HEK293T (cell line): ENCODE results near the gene MYORG.
"Not testable (repeated sequence)": the region's sequence is repeated elsewhere in the genome, so short reads cannot be mapped to it uniquely, and the experiment has no call there.

Source experiments
- CTCF ChIA-PET: fragments of 350-600 bp; formaldehyde crosslinking; extraction: SDS; loops from one replicate; lab custom pipeline; 2021; ENCODE audit warnings: antibody characterized with exemption, inconsistent platforms; lab: Yijun Ruan, JAX
- POLR2A ChIA-PET: fragments of 350-600 bp; formaldehyde crosslinking; extraction: SDS; loops from one replicate; lab custom pipeline; 2020; ENCODE audit warnings: antibody characterized with exemption, inconsistent platforms; lab: Yijun Ruan, JAX
- DNase-seq: peaks from one replicate; pipeline ENCODE4 v3.0.0; 2012; ENCODE audit warnings: mixed read lengths; ENCODE audit errors: extremely low spot score
- ARNT ChIP-seq: fragments of 450-650 bp; IDR thresholded peaks from 2 replicates; pipeline ENCODE4 v1.6.1; 2017; ENCODE audit warnings: mild to moderate bottlenecking
- BHLHE40 ChIP-seq: fragments of 450-650 bp; IDR thresholded peaks from 2 replicates; pipeline ENCODE4 v1.6.1; 2016; ENCODE audit warnings: mild to moderate bottlenecking, moderate library complexity, borderline replicate concordance
- CTBP1 ChIP-seq: fragments of 450-650 bp; IDR thresholded peaks from 2 replicates; pipeline ENCODE4 v1.6.1; 2016; ENCODE audit warnings: borderline replicate concordance
- ELF4 ChIP-seq: fragments of 450-650 bp; IDR thresholded peaks from 2 replicates; pipeline ENCODE4 v1.6.1; 2017; ENCODE audit warnings: antibody characterized with exemption
- FOXA1 ChIP-seq: fragments of 450-650 bp; IDR thresholded peaks from 2 replicates; pipeline ENCODE4 v1.6.1; 2016; ENCODE audit warnings: mild to moderate bottlenecking
- FOXK2 ChIP-seq: fragments of 450-650 bp; IDR thresholded peaks from 2 replicates; pipeline ENCODE4 v1.6.1; 2016; ENCODE audit warnings: mild to moderate bottlenecking
- FOXM1 ChIP-seq: fragments of 450-650 bp; IDR thresholded peaks from 2 replicates; pipeline ENCODE4 v1.6.1; 2017; ENCODE audit warnings: mild to moderate bottlenecking, borderline replicate concordance
- HDGF ChIP-seq: fragments of 450-650 bp; IDR thresholded peaks from 2 replicates; pipeline ENCODE4 v1.6.1; 2017; ENCODE audit warnings: antibody characterized with exemption, borderline replicate concordance
- L3MBTL2 ChIP-seq: fragments of 450-650 bp; conservative IDR thresholded peaks from 2 replicates; pipeline ENCODE4 v1.6.1; 2016; ENCODE audit warnings: mild to moderate bottlenecking
- LEF1 ChIP-seq: fragments of 450-650 bp; IDR thresholded peaks from 2 replicates; pipeline ENCODE4 v1.6.1; 2017; ENCODE audit warnings: mild to moderate bottlenecking, borderline replicate concordance
- NFRKB ChIP-seq: fragments of 450-650 bp; IDR thresholded peaks from 2 replicates; pipeline ENCODE4 v1.6.1; 2016; ENCODE audit warnings: mild to moderate bottlenecking, moderate library complexity
- PKNOX1 ChIP-seq: fragments of 450-650 bp; IDR thresholded peaks from 2 replicates; pipeline ENCODE4 v1.6.1; 2016
- SP1 ChIP-seq: fragments of 450-650 bp; IDR thresholded peaks from 2 replicates; pipeline ENCODE4 v1.6.1; 2017
- SUZ12 ChIP-seq: fragments of 450-650 bp; IDR thresholded peaks from 2 replicates; pipeline ENCODE4 v1.6.1; 2016; ENCODE audit warnings: mild to moderate bottlenecking
- TARDBP ChIP-seq: fragments of 450-650 bp; IDR thresholded peaks from 2 replicates; pipeline ENCODE4 v1.6.1; 2016
- ZNF384 ChIP-seq: fragments of 450-650 bp; IDR thresholded peaks from 2 replicates; pipeline ENCODE4 v1.6.1; 2016

MYORG gene

GRCh38 chr9:34370335-34370969 lies 6.2 kb downstream of the MYORG start:
- ChIA-PET CTCF (no interaction called here), POLR2A (no interaction called here)
- no peak for DNase-seq
- TF ChIP-seq FOXM1 (no peak), PKNOX1 (no peak), ARNT (no peak), LEF1 (no peak), L3MBTL2 (no peak), TARDBP (no peak), FOXA1 (no peak), NFRKB (no peak), ZNF384 (no peak), BHLHE40 (no peak), SP1 (no peak), CTBP1 (no peak), SUZ12 (no peak), ELF4 (no peak), HDGF (no peak)

- TF ChIP-seq HDGF, result no peak
- no peak for TF ChIP-seq NFRKB
- no peak for TF ChIP-seq SUZ12
- no peak for TF ChIP-seq TARDBP
- TF ChIP-seq ELF4, result no peak
- no peak for TF ChIP-seq FOXM1
- TF ChIP-seq LEF1, result no peak
- no peak for TF ChIP-seq SP1
- TF ChIP-seq PKNOX1, result no peak
- ChIA-PET POLR2A (no interaction called here), CTCF (no interaction called here)
- no peak for DNase-seq
These were observed 7.1 kb downstream of the MYORG start for GRCh38 chr9:34369636-34370035.

GRCh38 chr9:34368796-34369195 lies 7.9 kb downstream of the MYORG start:
- CTCF ChIA-PET, DNase-seq, POLR2A ChIA-PET: not testable (repeated sequence)

- DNase-seq, CTCF ChIA-PET, POLR2A ChIA-PET: not testable (repeated sequence)
These were observed 8.8 kb downstream of the MYORG start for GRCh38 chr9:34367751-34368410.

- TF ChIP-seq ZNF384 (no peak), SUZ12 (no peak), FOXM1 (no peak), TARDBP (no peak), FOXA1 (no peak), HDGF (no peak), PKNOX1 (no peak), LEF1 (no peak), BHLHE40 (no peak), CTBP1 (no peak), NFRKB (no peak), ELF4 (no peak), FOXK2 (no peak), SP1 (no peak), ARNT (no peak), L3MBTL2 (no peak)
- ChIA-PET CTCF (no interaction called here), POLR2A (no interaction called here)
- DNase-seq, result no peak
These were observed 10.3 kb downstream of the MYORG start for GRCh38 chr9:34366365-34366764.

GRCh38 chr9:34365282-34365681 lies 11.4 kb downstream of the MYORG start:
- no peak for DNase-seq
- POLR2A ChIA-PET, result interaction anchor here (0.8 kb wide), 1 partner anchor 11 kb away, joined by 3 read pairs; the partner anchor contains the start of gene MYORG
- no peak for TF ChIP-seq TARDBP
- TF ChIP-seq SP1, result no peak
- no peak for TF ChIP-seq HDGF
- TF ChIP-seq CTBP1, result no peak
- no peak for TF ChIP-seq NFRKB
- TF ChIP-seq FOXK2, result no peak
- TF ChIP-seq FOXA1, result no peak
- TF ChIP-seq ARNT, result no peak
- TF ChIP-seq SUZ12, result no peak
- no peak for TF ChIP-seq FOXM1
- no peak for TF ChIP-seq PKNOX1
- no peak for TF ChIP-seq LEF1
- TF ChIP-seq BHLHE40, result no peak
- no peak for TF ChIP-seq L3MBTL2
- no peak for TF ChIP-seq ZNF384
- TF ChIP-seq ELF4, result no peak
- CTCF ChIA-PET, result no interaction called here
